AML-193 (cell line): ENCODE results near the gene GPAT3.
"Not testable (repeated sequence)": the region's sequence is repeated elsewhere in the genome, so short reads cannot be mapped to it uniquely, and the experiment has no call there.

ENCODE experiments used
- DNase-seq, 2 experiments: peaks; one replicate each; lab custom pipeline; 2025; lab: John Stamatoyannopoulos, UW

The GPAT3 gene

DNA sequence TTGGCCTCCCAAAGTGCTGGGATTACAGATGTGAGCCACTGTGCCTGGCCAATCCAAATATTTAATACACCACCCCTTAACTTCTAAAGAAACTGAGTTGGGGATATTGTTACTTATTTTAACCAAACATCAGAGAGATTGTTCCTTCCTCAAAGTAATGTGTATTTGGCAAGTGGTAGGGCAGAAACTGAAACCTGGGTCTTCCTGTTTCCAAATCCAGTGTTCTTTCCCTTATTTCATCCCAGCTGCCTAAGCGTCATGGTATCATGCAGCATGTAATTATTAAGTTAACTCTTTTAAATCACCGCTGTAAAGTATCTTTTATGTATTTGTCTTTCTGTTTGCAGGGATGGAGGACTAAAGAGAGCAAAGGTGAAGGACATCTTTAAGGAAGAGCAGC is 68.4 kb downstream of the GPAT3 start:
- DNase-seq, result no peak

DNA sequence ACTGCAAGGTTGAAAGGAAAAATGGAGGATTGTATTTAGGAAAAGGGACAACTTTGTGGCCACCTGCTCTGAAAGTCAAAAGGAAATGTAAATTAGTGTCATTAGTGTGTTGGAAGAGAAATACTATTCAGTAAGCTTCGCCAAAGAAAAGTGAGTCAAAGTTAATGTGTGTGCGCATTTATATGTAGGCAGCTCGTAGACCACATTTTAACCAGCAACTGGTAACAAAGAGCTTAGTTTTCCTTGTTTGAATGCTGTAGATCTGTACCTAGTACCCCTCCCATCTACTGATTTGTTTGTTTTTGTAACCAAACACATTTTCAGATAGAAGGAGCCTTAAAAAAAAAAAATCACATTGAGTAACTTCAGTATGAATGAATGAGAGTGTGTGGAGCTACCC is 69.3 kb downstream of the GPAT3 start:
- DNase-seq, result no peak

GRCh38 chr4:83605744-83606172 is 69.8 kb downstream of the GPAT3 start:
- DNase-seq, result no peak

- no peak for DNase-seq
These were observed 70.6 kb downstream of the GPAT3 start for GRCh38 chr4:83606460-83606859.

DNA sequence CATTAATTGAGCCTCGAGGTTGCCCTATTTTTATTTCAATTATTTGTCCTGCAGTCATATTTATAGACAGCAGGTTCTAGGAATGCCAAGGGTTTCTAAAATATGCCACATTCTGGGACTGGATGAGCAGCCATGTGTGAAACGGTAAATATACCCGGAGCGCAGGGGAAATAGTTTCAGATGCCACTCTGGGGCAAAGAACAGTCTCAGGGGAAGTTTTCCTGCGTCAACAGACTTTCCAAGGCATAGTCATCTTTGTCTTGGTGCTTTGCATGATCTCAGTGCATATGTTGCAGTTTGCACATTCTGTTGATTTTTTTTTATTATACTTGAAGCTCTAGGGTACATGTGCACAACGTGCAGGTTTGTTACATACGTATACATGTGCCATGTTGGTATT is 71.0 kb downstream of the GPAT3 start:
- no peak for DNase-seq

GRCh38 chr4:83609365-83609764 is 73.5 kb downstream of the GPAT3 start:
- DNase-seq, result no peak

DNA sequence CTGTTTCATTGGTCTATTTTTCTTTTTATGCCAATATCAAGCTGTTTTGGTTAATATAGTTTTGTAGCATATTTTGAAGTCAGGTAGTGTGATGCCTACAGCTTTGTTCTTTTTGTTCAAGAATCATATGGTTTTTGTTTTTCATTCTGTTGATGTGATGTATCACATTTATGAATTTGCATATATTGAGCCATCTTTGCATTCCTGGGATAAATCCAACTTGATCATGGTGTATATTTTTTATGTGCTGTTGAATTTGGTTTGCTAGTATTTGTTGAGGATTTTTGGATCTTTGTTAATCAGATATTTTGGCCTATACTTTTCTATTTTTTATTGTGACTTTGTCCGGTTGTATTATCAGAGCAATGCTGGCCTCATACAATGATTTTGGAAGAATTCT is 74.8 kb downstream of the GPAT3 start:
- DNase-seq, result no peak

- DNase-seq, result no peak
These were observed 77.1 kb downstream of the GPAT3 start for GRCh38 chr4:83613023-83613422.

- DNase-seq, result no peak
These were observed 78.1 kb downstream of the GPAT3 start for GRCh38 chr4:83613994-83614393.

- DNase-seq, result no peak
These were observed 80.3 kb downstream of the GPAT3 start for GRCh38 chr4:83616252-83616651.

DNA sequence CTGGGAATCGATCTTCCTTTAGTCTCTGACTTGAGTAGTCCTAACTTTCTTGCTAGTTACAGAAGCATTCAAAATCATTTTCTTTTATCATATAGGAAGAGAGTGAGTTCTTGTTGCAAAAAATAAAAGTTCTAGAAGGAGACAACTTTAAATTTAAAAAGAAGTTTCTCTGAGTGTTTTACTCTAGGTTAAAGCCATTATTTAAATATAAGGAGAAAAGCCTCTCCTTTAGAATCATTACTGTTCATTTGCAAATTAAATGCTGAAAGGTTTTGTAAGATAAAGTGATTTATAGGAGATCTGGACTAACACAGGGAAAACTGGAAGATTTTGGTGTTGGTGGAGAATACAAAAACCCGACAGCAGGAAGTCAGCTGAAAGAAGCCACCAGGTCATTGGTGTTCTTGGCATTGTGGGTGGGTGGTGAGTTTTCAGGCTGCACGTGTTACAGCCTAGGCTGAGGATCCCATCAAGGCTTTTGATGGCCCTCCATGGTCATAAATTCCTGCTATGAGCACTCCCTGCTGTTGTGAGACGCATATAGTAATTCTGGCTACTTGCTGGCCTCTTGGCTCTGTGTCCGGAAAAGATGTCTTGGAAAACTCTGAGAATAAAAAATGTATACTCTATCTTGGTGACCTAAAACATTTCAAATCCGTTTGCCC is 81.6 kb downstream of the GPAT3 start:
- DNase-seq, result no peak

- no peak for DNase-seq
These were observed 82.5 kb downstream of the GPAT3 start for GRCh38 chr4:83618431-83618830.

DNA sequence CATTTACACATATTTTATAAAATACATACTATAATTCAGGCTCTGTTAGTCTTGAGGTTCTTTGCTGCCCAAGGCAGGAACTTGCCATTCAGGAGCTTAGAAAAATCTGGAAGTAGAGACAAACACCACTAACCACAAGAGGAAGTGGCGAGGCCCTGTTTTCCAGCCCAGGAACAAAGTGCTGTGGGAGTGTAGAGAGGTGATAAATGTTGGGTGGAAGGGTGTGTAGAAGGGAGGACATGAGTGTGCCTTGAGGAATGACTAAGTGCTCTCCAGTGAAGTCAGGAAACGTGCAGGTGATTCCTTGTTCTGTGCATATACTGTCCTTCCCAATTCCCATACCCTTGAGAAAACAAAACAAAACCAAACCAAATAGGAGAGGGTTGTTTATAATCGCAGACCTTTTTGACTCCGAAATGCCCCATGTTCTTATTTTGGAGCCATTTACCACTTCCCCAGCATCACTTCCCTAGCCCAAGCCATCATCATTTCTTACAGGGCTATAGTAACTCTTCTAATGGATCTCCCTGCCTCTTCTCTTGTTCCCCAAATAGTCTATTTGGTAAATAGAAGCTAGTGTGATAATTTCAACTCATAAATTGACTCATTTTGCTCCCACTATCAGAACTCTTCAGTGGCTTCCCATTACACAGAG is 83.2 kb downstream of the GPAT3 start:
- DNase-seq, result peak; percentile 39 to 47

- DNase-seq, result not testable (repeated sequence)
These were observed 86.2 kb downstream of the GPAT3 start for GRCh38 chr4:83622127-83622526.

DNA sequence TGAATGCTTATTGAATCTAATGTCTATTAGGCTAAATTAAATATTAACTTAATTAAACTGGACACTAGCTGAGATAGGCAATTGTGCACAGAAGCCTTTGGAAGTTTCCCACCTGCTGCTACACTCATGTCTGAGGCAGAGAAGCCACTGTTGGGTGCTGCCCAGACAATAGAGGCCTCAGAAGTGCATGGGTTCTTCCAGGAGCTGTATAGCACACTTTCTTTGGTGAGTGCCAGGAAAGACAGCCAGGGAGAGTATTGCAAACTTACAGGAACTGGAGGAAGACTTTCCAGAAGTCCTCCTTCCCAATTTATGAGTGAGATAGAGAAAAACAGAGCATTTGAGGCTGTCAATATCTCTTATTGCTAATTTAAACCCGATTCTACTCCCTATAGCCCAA is 89.9 kb downstream of the GPAT3 start:
- DNase-seq, result no peak

DNA sequence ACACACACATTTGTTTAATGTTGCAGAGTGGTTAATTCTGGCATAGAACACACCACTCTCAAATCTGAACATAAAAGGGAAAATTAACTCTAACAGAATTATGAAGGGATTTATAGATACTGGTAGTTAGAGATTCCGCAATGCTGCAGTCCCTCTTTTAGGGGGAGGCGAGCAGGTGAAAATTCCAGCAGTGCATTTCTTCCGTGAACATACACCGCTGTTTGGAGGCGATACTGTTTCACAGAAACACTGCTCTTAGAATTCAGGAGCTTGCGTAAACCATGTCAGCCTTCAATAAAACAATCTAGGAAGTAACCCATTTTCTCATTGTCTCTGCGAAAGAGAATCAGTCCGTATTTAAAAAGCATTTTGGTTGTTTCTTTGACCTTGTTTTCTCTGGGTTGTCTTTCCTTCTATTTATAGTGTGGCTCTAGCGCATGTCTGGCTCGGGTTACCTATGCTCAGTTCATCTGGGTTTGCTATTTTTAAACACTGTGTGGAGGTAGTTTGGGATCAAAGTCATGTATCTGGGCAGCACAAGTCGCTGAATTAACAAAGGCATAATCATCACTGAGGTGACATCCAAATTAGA is 90.4 kb downstream of the GPAT3 start:
- DNase-seq, result no peak

DNA sequence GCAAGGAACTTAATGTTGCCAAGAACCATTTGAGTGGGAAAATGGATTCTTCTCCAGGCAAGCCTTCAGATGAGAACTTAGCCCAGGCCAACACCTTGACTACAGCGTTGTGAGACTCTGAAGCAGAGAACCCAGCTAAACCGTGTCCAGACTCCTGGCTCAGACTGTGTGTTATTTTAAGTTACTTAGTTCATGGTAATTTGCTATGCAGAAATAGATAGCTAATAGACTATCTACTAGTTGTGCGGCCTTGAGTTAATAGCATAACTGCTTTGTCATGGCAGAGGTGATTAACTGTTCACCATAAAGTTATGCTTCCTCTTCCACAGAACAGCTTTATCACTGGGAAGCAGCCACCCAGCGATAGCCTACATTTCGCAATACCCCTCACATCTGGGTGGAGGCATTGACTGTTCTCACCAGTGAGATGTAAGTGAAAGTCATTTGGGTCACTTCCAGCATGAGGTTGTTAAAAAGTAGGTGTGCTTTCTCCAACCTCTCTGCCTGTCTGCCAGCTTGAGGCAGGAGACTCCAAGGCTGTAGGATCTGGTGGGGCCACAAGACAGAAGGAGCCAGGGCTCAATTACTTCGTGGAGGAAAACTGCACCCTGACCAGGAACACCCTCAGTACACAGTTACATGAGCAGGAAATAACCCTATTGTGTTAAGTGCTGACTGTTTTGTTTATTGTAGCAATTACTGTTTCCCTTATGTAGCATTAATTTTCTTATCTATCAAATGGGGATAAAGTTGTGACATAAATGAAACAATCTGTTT is 94.2 kb downstream of the GPAT3 start:
- DNase-seq, result peak; percentile 85 to 91

- DNase-seq, result no peak
These were observed 95.2 kb downstream of the GPAT3 start for GRCh38 chr4:83631066-83631465.

- DNase-seq, result no peak
These were observed 101.0 kb downstream of the GPAT3 start for GRCh38 chr4:83636930-83637329.

DNA sequence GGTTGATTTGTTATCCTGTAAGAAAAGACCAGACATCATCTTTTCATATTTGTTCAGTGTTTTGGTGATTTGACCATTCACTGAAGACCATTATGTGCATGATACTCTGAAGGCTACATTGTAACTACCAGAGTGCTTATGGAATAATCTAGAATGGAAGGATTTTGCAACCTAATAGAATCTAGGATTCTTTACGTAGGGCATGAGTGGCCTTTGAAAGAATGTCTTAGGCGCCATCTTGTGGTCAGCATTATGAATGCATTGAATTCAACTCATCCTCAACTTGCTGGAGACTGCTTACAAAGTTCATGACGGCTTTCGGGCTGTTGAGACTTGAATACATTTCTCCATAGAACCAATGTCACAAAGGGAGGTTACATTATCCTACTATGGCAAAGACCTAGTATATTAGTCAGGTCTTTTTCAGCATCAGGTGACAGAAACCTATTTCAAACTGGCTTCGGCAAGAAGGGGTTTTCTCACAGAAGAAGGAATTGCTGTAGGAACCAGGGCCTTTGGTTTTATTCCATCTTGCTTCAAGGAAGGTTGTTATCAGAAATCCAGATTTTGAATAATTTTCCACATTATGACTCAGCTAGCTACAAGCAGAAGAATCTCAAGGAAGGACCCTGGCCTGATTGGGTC is 104.1 kb downstream of the GPAT3 start:
- DNase-seq, result peak; percentile 48 to 56

DNA sequence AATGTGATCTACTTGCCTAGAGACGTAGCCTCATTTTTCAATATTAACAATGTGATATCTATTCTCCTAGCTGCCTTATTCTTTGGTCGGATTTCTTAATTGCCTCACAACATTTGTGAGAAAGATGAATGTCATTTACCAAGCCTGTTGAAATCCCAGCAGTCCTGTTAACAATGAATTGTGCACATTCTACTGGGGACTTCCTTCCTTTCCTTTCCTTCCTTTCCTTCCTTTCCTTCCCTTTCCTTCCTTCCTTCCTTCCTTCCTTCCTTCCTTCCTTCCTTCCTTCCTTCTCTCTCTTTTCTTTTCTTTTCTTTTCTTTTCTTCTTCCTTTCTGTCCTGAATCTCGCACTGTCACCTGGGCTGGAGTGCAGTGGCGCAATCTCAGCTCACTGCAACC is 107.1 kb downstream of the GPAT3 start:
- DNase-seq, result no peak
